ENCODE data around the gene DLGAP1. TPM values are rescaled to one million over a fixed set of nuclear protein-coding genes. Genes with fewer than 3 reads are reported as not detected.

DLGAP1 gene
- total and polyA plus RNA-seq, 5 donors, result 0.11 to 0.31 (median 0.20) TPM; not detected in 1

DNA sequence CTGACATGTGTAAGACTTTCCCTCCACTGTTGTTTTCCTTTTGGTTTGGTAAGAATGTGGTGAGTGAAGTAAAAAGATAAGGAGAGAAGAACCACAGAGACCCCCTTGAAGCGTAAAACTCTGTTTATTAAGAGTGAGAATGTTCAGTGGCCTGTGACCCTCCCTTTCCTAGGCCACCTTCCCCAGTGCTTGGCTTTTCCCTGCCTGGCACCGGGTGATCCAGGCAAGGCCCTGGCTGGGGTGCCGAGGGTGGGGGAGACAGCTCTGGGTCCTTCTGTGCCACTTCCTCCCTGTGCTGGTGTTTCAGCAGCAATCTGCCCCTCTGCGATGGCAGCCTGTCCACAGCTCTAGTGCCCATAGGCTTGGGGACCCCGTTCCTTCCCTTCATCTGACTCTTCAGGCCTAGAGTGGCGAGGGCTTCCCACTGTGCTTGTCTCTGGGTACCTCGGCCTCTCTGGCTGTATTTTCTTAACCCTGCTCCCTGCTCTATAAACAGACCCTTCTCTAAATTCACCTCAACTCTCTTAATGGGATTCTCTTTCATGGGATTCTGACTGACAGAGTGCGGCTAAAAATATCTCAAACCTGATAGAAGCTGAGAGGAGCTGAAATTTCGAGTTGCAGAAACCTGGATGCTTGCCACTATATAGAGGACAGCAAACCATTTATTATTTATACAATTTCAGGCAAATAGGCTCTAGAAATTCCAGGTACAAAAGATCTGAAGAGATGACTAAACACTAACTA lies 461.0 kb downstream of the DLGAP1 start:
- H3K9me3 ChIP-seq (ENCODE audit: control insufficient read depth, low read length), result no peaks in the 10 kb centered on the region
- intact Hi-C loops (cut with DNase I), result loop anchor here in 2 of 4 donors (5.0 to 10.0 kb wide), 2 partner anchors 227 to 289 kb away; no protein-coding TSS in a partner anchor
- H3K27me3 ChIP-seq (ENCODE audit: control insufficient read depth, insufficient read depth), result no peaks in the 10 kb centered on the region
- no peak overlapping the region for H3K4me3 ChIP-seq (ENCODE audit: low read length)
- WGBS, result 62% methylated on average over 9 of the region's 9 CpGs
- DNase-seq (no peak), ATAC-seq (no peak)
- peak overlapping the region; percentile 11 for H3K27ac ChIP-seq (ENCODE audit: low read length)
- H3K4me1 ChIP-seq (ENCODE audit: control insufficient read depth, insufficient read depth, low read length), result no peaks in the 10 kb centered on the region

DNA sequence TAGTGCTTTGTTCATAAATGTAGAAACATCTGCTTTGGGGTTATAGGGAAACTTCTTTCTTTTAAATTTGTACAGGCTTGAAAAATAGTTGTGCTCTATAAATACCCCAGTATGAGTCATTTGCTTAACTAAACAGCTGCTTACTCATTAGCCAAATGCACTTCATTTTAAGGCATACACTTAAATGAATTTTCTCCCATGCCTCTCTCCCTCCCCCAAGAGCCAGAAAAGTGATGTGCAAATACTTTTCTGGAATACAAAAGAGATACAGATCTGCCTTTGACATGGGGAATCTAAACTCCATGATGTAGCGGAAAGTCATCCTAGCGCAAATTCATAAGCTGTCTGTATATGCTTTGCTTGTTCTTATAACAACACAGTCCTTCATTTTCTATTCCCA lies 469.4 kb downstream of the DLGAP1 start:
- H3K4me1 ChIP-seq (ENCODE audit: control insufficient read depth, insufficient read depth, low read length), result no peaks in the 10 kb centered on the region
- H3K27ac ChIP-seq (ENCODE audit: low read length), result no peak overlapping the region
- no peaks in the 10 kb centered on the region for H3K27me3 ChIP-seq (ENCODE audit: control insufficient read depth, insufficient read depth)
- ATAC-seq, result no peak
- no peaks in the 10 kb centered on the region for H3K9me3 ChIP-seq (ENCODE audit: control insufficient read depth, low read length)
- DNase-seq, result no peak
- H3K4me3 ChIP-seq (ENCODE audit: low read length), result no peak overlapping the region
- WGBS, result 95% methylated on average over 2 of the region's 2 CpGs
- intact Hi-C loops (cut with DNase I), result no loop called here

DNA sequence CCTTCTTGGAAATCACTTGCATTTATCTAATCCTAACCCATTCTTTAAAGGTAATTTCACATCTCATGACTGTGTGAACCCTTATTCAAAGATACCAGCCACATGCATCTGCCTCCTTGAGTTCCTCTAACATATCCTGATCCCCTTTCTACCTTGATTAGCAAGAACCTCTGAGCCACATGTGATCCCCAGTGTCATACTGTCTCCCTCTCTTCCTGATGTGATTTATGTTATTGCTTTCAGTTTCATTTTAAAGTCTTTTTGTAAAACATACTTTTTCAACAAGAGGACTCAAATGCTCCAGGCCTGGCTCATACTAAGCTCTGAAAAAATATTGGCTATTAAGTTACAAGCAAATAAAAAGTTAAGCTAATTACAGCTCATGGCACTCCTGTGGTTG lies 470.1 kb downstream of the DLGAP1 start:
- no peaks in the 10 kb centered on the region for H3K4me1 ChIP-seq (ENCODE audit: control insufficient read depth, insufficient read depth, low read length)
- no peak overlapping the region for H3K4me3 ChIP-seq (ENCODE audit: low read length)
- DNase-seq (no peak), ATAC-seq (no peak)
- H3K27ac ChIP-seq (ENCODE audit: low read length), result no peak overlapping the region
- no peaks in the 10 kb centered on the region for H3K9me3 ChIP-seq (ENCODE audit: control insufficient read depth, low read length)
- intact Hi-C loops (cut with DNase I), result no loop called here
- no peaks in the 10 kb centered on the region for H3K27me3 ChIP-seq (ENCODE audit: control insufficient read depth, insufficient read depth)

DNA sequence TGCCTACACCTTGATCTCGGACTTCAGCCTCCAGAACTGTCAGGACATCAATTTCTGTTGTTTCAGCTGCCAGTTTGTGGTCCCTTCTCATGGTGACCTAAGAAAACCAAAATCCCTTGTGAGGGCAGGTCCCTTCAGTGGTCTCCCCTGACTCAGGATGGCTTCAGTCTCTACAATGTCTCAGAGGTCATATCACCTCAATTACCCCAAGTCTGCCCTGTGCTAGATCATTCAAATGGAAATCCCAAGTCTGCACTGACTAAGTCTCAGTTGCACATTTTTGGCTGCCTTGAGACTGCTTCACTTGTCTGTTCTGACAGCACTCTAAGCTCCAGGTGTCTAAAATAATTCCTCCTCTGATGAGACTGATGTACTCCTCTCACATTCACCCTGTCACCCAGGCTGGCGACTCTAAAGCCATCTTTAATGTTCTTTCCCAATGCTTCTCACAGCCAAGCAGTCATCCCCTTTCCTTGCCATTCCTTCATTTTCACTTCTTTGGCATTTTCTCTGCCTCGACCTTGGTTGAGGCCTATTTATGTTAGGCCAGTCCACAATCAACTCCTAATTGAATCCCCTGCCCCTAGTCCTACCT lies 470.8 kb downstream of the DLGAP1 start:
- DNase-seq (no peak), ATAC-seq (no peak)
- WGBS, result 91% methylated on average over 3 of the region's 3 CpGs
- no peaks in the 10 kb centered on the region for H3K27me3 ChIP-seq (ENCODE audit: control insufficient read depth, insufficient read depth)
- intact Hi-C loops (cut with DNase I), result no loop called here
- no peaks in the 10 kb centered on the region for H3K9me3 ChIP-seq (ENCODE audit: control insufficient read depth, low read length)
- H3K4me3 ChIP-seq (ENCODE audit: low read length), result no peak overlapping the region
- no peak overlapping the region for H3K27ac ChIP-seq (ENCODE audit: low read length)
- no peaks in the 10 kb centered on the region for H3K4me1 ChIP-seq (ENCODE audit: control insufficient read depth, insufficient read depth, low read length)

DNA sequence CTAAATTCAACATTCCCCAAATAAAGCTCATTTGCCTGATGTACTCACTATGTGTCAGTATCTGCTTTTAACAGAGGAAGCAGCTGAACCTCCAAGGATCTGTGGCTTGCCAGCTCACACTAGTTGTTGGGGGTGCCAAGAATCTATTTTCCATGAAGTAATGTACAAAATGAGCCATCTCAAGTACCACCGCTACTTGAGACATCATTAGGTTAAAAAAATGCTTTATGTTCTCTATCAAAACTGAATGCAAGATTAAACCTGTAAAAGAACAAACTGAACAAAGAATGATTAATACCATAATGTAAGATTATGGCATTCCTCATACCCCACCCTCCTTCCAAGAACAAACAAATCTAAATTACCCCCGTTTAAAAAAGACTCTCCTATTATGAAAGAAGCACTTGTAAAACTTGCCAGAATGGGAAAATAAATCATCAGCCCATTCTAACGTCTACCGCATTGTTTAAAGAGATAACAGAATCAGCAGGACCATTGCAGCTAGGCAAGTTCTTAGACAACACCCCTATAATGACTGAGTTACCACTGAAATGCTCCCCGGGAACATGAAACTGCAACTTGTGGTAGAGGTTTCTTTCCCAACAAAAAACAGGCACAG lies 471.6 kb downstream of the DLGAP1 start:
- Histone ChIP-seq H3K27me3 (ENCODE audit: control insufficient read depth, insufficient read depth) (no peaks in the 10 kb centered on the region), H3K9me3 (ENCODE audit: control insufficient read depth, low read length) (no peaks in the 10 kb centered on the region), H3K4me3 (ENCODE audit: low read length) (no peak overlapping the region), H3K27ac (ENCODE audit: low read length) (no peak overlapping the region), H3K4me1 (ENCODE audit: control insufficient read depth, insufficient read depth, low read length) (no peaks in the 10 kb centered on the region)
- WGBS, result 43% methylated on average over 5 of the region's 5 CpGs
- intact Hi-C loops (cut with DNase I), result no loop called here
- ATAC-seq (no peak), DNase-seq (no peak)

DNA sequence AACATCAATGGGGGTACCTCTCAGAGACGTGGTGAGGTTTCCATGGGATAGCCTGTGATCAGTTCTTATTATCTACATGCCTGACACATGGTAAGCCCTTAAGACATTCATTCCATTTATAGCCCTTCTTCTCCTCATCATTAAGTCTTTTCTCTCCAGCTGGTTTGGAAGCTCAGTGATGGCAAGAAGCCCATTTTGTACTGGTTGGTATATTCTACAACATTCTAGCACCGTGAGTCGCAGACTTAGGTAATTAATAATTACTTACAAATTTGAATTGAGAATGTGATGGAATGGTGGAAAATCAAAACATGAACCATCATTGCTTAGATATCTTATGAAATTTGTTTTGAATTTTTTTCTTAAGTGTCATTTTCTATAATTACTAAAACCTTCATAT lies 472.6 kb downstream of the DLGAP1 start:
- H3K27me3 ChIP-seq (ENCODE audit: control insufficient read depth, insufficient read depth), result no peaks in the 10 kb centered on the region
- H3K9me3 ChIP-seq (ENCODE audit: control insufficient read depth, low read length), result no peaks in the 10 kb centered on the region
- H3K4me3 ChIP-seq (ENCODE audit: low read length), result no peak overlapping the region
- no peak for ATAC-seq
- no peak for DNase-seq
- intact Hi-C loops (cut with DNase I), result no loop called here
- H3K27ac ChIP-seq (ENCODE audit: low read length), result no peak overlapping the region
- no peaks in the 10 kb centered on the region for H3K4me1 ChIP-seq (ENCODE audit: control insufficient read depth, insufficient read depth, low read length)
- 89% methylated on average over 3 of the region's 3 CpGs for WGBS

DNA sequence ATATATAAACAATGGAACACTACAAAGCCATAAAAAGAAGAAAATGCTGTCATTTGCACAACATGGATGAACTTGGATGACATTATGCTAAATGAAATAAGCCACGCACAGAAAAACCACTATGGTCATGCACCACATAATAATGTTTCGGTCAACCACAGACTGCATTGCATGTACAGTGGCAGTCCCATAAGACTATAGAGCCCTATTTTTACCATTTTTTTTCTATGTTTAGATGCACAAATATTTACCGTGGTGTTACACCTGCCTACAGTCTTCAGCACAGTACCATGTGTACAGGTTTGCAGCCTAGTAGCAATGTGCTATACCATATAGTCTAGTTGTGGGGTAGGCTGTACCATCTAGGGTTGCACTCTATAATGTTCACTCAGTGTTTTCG lies 476.1 kb downstream of the DLGAP1 start:
- H3K4me3 ChIP-seq (ENCODE audit: low read length), result no peak overlapping the region
- no peaks in the 10 kb centered on the region for H3K9me3 ChIP-seq (ENCODE audit: control insufficient read depth, low read length)
- H3K27me3 ChIP-seq (ENCODE audit: control insufficient read depth, insufficient read depth), result no peaks in the 10 kb centered on the region
- H3K27ac ChIP-seq (ENCODE audit: low read length), result no peak overlapping the region
- no peaks in the 10 kb centered on the region for H3K4me1 ChIP-seq (ENCODE audit: control insufficient read depth, insufficient read depth, low read length)
- 97% methylated on average over 4 of the region's 4 CpGs for WGBS
- DNase-seq, result no peak
- intact Hi-C loops (cut with DNase I), result no loop called here
- no peak for ATAC-seq

DNA sequence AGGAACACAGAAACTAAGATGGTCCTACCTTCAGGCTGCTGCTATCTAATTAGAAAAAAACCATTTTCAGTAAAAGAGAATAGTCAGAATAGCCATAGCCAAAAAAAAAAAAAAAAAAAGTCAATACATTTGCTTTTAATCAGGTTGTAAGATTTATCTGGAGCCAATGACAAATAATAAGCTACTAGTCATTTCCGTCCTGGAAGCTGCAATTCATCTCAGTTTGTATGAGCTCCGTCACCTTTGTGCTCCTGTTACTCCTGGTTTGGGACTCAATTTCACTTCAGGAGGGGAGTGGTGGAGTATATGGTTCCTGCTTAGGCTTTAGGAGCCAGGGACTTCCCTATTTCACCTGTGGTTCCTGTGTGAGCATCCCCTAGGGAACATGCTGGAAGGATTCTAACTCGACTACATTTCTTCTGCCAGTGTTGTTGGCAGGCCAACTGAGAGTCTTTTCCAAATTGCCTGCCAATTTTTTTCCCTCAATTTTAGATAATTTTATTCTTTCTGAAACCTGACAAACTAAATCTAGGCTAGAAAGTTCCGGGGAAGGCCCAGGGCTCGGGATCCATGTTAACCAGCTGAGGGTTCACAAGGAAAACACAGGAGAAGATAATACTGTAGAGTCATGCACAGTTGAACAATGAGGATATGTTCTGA lies 481.8 kb downstream of the DLGAP1 start:
- no peak overlapping the region for H3K27ac ChIP-seq (ENCODE audit: low read length)
- intact Hi-C loops (cut with DNase I), result no loop called here
- H3K27me3 ChIP-seq (ENCODE audit: control insufficient read depth, insufficient read depth), result no peaks in the 10 kb centered on the region
- H3K4me1 ChIP-seq (ENCODE audit: control insufficient read depth, insufficient read depth, low read length), result no peaks in the 10 kb centered on the region
- no peaks in the 10 kb centered on the region for H3K9me3 ChIP-seq (ENCODE audit: control insufficient read depth, low read length)
- no peak for DNase-seq
- ATAC-seq, result no peak
- WGBS, result 55% methylated on average over 5 of the region's 5 CpGs
- no peak overlapping the region for H3K4me3 ChIP-seq (ENCODE audit: low read length)

DNA sequence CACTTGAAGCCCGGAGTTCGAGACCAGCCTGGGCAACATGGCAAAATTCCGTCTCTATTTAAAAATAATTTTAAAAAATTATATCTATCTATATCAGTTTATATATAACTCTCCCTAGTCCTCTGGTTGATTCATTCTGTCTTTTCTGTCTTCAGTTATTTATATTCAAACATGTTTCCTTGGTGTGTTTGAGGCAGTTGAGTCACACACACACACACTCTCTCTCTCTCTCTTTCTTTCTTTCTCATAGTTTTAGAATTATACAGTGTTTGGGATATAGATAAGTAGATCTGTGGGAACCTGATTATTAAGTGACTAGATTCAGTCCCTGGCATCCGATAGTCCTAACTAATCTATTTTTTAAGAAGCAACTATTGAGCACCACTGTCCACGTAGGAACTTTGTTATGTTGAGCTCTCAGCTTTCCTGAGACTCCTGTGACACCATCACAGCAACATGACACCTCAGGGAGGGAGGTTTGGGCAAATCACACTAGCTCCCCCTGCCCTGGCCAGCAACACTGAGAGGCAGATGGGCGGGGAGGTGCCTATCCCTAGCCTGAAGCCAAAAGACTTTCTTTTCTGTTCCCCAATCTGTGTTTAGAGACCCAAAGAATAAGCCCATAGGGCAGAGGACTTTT lies 482.7 kb downstream of the DLGAP1 start:
- WGBS, result 85% methylated on average over 6 of the region's 6 CpGs
- intact Hi-C loops (cut with DNase I), result no loop called here
- no peaks in the 10 kb centered on the region for H3K4me1 ChIP-seq (ENCODE audit: control insufficient read depth, insufficient read depth, low read length)
- H3K27me3 ChIP-seq (ENCODE audit: control insufficient read depth, insufficient read depth), result no peaks in the 10 kb centered on the region
- no peak for DNase-seq
- H3K4me3 ChIP-seq (ENCODE audit: low read length), result no peak overlapping the region
- H3K27ac ChIP-seq (ENCODE audit: low read length), result no peak overlapping the region
- no peak for ATAC-seq
- no peaks in the 10 kb centered on the region for H3K9me3 ChIP-seq (ENCODE audit: control insufficient read depth, low read length)

DNA sequence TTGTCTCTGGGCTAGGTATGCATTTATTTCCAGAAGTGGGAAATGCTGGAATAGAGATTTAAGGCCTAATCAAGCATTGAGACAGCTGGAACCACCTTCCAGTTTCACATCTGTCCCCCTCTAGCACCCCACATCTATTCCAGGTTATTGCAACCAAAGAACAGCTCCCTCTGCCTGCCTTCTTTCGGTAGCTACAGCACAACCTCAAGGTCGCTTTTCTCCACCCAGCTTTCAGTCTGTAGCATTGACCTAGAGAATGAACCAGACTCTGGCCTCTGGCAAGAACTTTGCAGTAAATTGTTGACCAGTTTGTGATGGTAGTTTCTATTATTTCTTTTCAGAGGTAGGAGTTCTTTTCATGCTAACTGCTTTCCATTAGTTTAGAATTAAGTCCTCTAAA lies 484.2 kb downstream of the DLGAP1 start:
- intact Hi-C loops (cut with DNase I), result no loop called here
- Histone ChIP-seq H3K27me3 (ENCODE audit: control insufficient read depth, insufficient read depth) (no peaks in the 10 kb centered on the region), H3K27ac (ENCODE audit: low read length) (no peak overlapping the region), H3K9me3 (ENCODE audit: control insufficient read depth, low read length) (no peaks in the 10 kb centered on the region), H3K4me1 (ENCODE audit: control insufficient read depth, insufficient read depth, low read length) (no peaks in the 10 kb centered on the region), H3K4me3 (ENCODE audit: low read length) (no peak overlapping the region)
- ATAC-seq, result no peak
- 58% methylated on average over 2 of the region's 2 CpGs for WGBS
- no peak for DNase-seq
